GM19372 (cell line): Measurements from ENCODE around the gene NFKB1.
A peak's percentile ranks its signal among the peaks of the same experiment; 100 is the strongest.

Experiments
- ATAC-seq: cut with Tn5 transposase; IDR thresholded peaks from one replicate; pipeline ENCODE4 v1.9.1; 2021; ENCODE audit warnings: mild to moderate bottlenecking, low read depth, moderate library complexity; ENCODE audit not compliant: unreplicated experiment

NFKB1 gene

GRCh38 chr4:102529977-102530376 is 28.8 kb downstream of the NFKB1 start:
- no peak for ATAC-seq

GRCh38 chr4:102530986-102531385 is 29.8 kb downstream of the NFKB1 start:
- no peak for ATAC-seq

DNA sequence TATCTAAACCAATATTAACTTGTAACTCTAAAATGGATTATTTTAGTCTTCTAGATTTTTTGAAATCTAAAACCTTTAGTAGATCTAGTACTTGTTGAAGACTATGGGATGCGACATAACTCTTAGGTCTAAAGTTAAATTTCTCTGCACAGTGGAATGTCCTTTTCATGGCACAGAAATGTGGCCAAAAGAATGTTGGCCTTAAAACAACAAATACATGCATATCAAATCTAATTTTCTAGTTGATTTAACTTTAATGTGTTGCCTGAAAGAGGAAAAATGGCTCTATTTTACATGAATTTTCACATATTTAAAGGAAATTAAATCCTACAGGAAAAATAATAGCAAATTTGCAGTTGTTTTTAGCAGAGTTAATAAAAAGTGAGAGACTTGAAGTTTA is 30.3 kb downstream of the NFKB1 start:
- no peak for ATAC-seq

GRCh38 chr4:102533348-102533747 is 32.2 kb downstream of the NFKB1 start:
- ATAC-seq = no peak

DNA sequence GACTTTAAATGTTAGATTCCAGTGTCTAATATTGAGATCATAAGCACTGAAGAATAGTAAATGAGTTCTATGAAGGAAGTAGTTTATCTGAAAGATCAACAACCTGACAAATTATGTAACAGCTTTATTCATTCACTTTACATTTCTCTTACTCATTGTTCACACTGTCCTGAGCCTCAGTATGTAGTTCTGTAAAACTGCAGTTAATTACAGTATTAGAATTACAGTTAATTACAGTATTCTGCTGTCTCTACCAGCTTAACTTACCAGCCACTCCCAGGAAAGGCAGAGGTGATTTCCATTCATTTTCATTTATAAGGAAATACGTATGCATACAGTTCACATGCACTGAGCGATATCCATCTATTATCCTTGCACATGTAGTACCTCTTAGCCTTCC is 32.7 kb downstream of the NFKB1 start:
- no peak for ATAC-seq

- ATAC-seq = no peak
Measured at GRCh38 chr4:102534845-102535244, 33.7 kb downstream of the NFKB1 start.

GRCh38 chr4:102535398-102536082 is 34.4 kb downstream of the NFKB1 start:
- ATAC-seq = peak; percentile 66

GRCh38 chr4:102536768-102537167 is 35.6 kb downstream of the NFKB1 start:
- ATAC-seq = no peak

GRCh38 chr4:102537269-102537668 is 36.1 kb downstream of the NFKB1 start:
- ATAC-seq = no peak

DNA sequence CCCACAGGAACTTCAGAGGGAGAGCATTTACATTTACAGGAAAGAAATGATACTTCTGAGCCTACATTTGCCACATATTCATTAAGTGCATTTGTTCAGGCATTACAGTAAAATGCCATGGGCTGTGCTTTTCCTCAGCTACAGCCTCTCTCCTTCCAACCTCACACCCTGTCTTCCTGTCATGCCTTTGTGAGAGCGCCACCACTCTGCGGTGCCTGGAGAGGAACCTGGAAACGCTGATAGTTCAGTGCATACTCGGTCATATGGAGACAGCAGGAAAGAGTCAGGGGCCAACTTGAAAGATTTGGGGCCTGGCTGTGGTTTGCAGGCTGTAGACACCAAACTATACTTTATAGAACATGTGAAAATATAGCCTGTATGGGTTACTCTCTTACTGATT is 40.5 kb downstream of the NFKB1 start:
- ATAC-seq = no peak

DNA sequence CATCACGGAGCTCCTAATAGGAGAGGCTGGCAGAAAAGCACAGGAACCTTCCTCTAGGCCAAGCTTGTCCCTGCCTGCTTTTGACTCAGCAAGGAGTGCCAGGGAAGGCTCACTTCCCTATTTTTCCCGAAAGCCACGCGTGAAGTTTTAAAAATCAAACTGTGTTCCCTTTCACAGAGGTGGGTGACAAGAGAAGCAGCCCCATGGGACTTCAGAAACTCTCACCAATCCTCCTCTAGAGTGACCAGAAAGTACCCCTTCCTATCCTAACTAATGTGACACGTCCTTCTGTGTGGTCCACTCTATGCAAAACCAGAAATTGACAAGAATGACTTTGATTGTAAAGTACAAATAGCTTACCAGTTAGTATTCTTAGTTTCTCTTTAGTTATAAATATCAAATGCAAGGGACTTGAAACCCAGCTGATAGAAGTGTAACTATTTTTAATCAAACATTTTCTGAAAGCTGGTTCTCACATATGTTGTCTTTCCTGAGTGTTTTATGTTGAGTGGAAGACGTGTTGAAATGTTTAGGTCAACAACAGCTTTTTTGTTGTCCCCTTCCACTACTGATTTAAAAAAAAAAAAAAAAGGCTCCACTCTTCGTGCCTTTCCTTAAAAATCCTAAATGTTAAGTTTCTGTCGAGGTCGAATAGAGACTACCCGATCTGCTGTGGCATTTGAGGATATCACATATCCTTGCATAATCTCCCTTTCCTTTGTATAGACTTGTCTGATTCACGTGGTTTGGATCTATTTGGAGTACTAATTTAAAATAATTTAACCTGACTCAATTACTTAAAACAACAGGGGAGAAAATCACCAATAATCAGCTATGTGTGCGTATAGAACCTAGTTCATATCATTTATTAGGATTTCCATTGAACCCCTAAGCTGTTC is 42.1 kb downstream of the NFKB1 start:
- ATAC-seq = peak; percentile 80

DNA sequence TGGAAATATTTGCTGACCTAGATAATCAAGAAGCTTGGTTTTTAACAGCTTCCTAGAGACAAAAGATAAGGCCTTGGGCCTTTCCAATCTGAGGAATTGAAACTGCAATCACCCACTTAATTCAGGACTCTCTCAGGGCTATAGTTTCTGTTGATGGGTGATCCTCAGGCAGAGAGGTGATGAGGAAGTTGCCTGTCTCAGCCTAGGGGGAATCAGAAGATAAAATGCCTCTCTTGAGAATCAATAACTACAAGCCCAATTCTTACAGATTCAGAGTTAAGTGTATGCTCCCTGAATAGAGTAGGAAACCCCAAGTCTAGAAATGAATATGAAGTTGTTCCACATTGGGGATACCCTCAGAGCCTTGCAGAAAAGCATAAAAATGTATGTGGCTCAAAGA is 45.5 kb downstream of the NFKB1 start:
- no peak for ATAC-seq

DNA sequence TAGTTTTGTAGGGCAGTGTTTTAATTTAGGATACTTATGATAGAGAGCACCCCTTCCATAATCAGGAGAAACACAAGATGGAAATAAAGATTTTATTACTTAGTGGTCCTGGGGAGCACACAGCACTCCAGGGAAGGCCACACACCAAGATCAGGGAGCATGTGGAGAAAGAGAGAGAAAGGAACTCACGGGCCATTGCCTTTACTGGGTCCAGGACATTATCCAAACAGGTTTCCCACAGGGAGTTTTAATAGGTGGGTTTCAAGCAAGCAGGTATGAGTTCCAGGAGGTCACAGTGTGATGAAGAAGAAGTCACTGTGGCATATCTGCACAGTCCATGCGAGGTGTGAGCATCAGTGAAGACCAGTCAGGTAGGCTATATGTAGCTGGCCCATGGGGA is 46.8 kb downstream of the NFKB1 start:
- ATAC-seq = no peak

DNA sequence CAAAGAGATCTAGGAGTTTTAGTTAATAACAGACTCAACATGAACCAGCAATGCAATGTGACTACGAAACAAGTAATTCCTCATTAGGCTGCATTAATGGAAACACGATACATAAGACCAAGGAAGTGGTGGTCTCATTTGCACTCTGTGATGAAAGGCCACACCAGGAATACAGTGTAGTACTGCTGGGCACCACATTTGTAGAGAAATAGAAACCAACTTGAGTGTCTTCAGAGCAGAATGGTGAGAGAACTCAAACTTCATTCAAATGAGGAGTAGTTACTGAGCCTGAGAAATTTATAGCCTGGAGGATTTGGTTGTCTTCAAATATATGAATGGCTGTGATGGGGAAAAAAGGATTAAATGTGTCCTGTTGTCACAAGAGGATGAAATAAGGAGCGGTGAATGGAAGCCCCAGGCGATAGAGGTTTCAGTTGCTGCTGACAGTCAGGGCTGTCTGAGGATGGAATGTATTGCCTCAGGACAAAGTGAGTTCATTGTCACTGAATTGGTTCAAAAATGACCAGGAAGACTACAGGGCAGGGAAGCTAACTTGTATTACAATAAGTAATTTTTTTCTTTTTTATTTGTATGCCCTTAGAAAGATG is 50.9 kb downstream of the NFKB1 start:
- ATAC-seq = no peak

- no peak for ATAC-seq
Measured at GRCh38 chr4:102552781-102553180, 51.6 kb downstream of the NFKB1 start.

DNA sequence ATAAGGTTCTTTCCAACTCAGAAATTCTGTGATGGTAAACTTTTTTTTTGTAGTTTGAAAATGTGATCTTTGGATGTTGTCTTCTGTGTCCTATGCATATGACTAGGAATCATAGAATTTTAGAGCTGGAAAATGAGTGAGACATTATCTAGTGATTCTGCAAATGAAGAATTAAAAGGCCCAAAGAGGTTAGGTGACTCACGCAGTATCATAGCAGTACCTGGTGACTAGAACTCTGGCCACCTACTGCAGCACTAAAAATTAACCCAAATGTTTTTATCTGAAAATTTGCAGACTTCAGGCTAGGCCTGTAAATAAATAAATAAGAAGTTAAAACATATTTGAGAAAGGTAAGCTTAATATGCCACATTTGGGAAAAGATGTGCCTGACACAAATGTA is 52.8 kb downstream of the NFKB1 start:
- no peak for ATAC-seq

- ATAC-seq = no peak
Measured at GRCh38 chr4:102554482-102554881, 53.3 kb downstream of the NFKB1 start.

- no peak for ATAC-seq
Measured at GRCh38 chr4:102554992-102555391, 53.8 kb downstream of the NFKB1 start.

- no peak for ATAC-seq
Measured at GRCh38 chr4:102557636-102558035, 56.5 kb downstream of the NFKB1 start.

GRCh38 chr4:102560115-102560514 is 59.0 kb downstream of the NFKB1 start:
- no peak for ATAC-seq

- ATAC-seq = no peak
Measured at GRCh38 chr4:102560571-102561341, 59.6 kb downstream of the NFKB1 start.
